ENCODE measurements around the gene LEPR. TPM values are rescaled to one million over a fixed set of nuclear protein-coding genes. Genes with fewer than 3 reads are reported as not detected.

The LEPR gene
- total and polyA plus RNA-seq, 10 donors, result 0.90 to 9.3 (median 5.4) TPM

DNA sequence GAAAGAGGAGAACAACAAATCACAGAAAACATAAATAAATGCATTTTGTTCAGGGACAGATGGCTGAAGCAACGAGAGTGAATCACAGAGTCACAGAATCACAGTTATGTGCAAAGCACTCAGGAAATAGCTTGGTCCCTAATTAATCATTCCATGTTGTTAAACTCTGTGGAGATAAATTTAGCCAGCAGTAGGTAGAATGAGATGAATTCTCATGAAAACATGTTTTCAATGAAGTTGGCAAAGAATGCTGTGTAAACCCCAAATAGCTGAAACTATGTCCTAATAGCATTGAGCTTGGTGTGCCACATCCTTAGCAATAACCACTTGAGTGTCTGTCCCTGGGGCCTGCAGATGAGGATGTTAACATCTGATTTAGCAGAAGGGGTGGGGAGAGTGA, 20.4 kb downstream of the LEPR start:
- Histone ChIP-seq H3K4me1 (no peaks in the 10 kb centered on the region), H3K9me3 (no peaks in the 10 kb centered on the region), H3K27ac (no peak overlapping the region), H3K36me3 (peaks cover 0 to 18% (median 0%) of the 10 kb centered on the region in 6 donors), H3K27me3 (replicated peaks in 1 of 7) (no peaks in the 10 kb centered on the region), H3K4me3 (no peak overlapping the region)
- no peak for DNase-seq
- TF ChIP-seq POLR2A (IDR thresholded peaks at IDR 0.05) (no peak), POLR2AphosphoS5 (IDR thresholded peaks at IDR 0.05) (no peak)
- TF ChIP-seq, protein P1, sequence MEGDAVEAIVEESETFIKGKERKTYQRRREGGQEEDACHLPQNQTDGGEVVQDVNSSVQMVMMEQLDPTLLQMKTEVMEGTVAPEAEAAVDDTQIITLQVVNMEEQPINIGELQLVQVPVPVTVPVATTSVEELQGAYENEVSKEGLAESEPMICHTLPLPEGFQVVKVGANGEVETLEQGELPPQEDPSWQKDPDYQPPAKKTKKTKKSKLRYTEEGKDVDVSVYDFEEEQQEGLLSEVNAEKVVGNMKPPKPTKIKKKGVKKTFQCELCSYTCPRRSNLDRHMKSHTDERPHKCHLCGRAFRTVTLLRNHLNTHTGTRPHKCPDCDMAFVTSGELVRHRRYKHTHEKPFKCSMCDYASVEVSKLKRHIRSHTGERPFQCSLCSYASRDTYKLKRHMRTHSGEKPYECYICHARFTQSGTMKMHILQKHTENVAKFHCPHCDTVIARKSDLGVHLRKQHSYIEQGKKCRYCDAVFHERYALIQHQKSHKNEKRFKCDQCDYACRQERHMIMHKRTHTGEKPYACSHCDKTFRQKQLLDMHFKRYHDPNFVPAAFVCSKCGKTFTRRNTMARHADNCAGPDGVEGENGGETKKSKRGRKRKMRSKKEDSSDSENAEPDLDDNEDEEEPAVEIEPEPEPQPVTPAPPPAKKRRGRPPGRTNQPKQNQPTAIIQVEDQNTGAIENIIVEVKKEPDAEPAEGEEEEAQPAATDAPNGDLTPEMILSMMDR (IDR thresholded peaks at IDR 0.05 in 8 of 11, conservative IDR thresholded peaks at IDR 0.05 in 3 of 11), result no peak
- WGBS, 5 donors, result 44 to 77% (median 61%) methylated on average over 1 of the region's 1 CpG
- intact Hi-C loops (cut with DNase I; ENCODE audit: low total_unique reads), result no loop called here

DNA sequence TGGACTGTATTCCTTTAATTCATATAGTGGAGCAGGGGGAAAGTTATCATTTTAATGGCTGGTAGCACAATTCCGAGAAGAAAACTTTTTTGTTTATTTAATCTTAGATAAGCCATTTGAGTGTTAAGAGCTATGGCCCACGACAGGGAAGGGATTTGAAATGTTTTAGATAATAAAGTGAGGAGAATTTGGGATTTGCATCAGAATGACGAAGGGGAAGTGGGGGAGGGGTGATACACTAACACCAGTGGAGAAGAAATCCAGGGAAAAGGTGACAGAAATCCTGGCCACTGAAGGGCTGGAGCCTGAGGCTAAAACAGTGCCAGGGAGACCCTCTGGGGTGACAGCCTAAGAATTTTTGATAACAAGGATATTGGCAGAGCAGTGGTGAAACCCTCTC, 21.0 kb downstream of the LEPR start:
- TF ChIP-seq POLR2AphosphoS5 (IDR thresholded peaks at IDR 0.05), result no peak
- TF ChIP-seq, protein P1 (IDR thresholded peaks at IDR 0.05 in 8 of 11, conservative IDR thresholded peaks at IDR 0.05 in 3 of 11), result no peak
- WGBS, 5 donors, result 73 to 88% (median 87%) methylated on average over 3 of the region's 3 CpGs
- intact Hi-C loops (cut with DNase I; ENCODE audit: low total_unique reads), result no loop called here

DNA sequence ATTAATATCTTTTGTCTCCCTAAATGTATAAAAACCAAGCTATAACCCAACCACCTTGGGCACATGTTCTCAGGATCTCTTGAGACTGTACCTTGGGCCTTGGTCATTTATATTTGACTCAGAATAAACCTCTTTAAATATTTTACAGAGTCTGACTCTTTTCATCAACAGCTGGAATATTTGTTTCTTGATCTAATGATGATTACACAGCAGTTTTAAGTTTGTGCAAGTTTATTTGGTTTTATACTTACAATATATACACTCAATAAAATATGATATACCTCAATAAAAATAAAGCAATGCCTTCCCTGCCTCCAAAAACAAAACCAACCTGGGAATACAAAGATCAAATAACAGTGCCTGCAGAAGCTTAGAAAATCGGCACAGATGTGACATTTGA, 22.0 kb downstream of the LEPR start:
- Histone ChIP-seq H3K27me3 (replicated peaks in 1 of 7) (no peaks in the 10 kb centered on the region), H3K27ac (no peak overlapping the region), H3K9me3 (no peaks in the 10 kb centered on the region), H3K36me3 (peaks cover 0 to 3% (median 0%) of the 10 kb centered on the region in 6 donors), H3K4me1 (no peaks in the 10 kb centered on the region), H3K4me3 (no peak overlapping the region)
- no peak for DNase-seq
- TF ChIP-seq POLR2A (IDR thresholded peaks at IDR 0.05) (no peak), POLR2AphosphoS5 (IDR thresholded peaks at IDR 0.05) (no peak)
- TF ChIP-seq, protein P1 (IDR thresholded peaks at IDR 0.05 in 8 of 11, conservative IDR thresholded peaks at IDR 0.05 in 3 of 11), result no peak
- intact Hi-C loops (cut with DNase I; ENCODE audit: low total_unique reads), result no loop called here
- 89 to 98% (median 95%) methylated on average over 1 of the region's 1 CpG for WGBS, 5 donors

More for the DNA sequence above, 21.0 kb downstream of the LEPR start:
- Histone ChIP-seq H3K27ac (no peak overlapping the region), H3K4me3 (no peak overlapping the region), H3K4me1 (no peaks in the 10 kb centered on the region), H3K27me3 (replicated peaks in 1 of 7) (no peaks in the 10 kb centered on the region), H3K36me3 (peaks cover 0 to 12% (median 0%) of the 10 kb centered on the region in 6 donors), H3K9me3 (no peaks in the 10 kb centered on the region)
- DNase-seq, result no peak

DNA sequence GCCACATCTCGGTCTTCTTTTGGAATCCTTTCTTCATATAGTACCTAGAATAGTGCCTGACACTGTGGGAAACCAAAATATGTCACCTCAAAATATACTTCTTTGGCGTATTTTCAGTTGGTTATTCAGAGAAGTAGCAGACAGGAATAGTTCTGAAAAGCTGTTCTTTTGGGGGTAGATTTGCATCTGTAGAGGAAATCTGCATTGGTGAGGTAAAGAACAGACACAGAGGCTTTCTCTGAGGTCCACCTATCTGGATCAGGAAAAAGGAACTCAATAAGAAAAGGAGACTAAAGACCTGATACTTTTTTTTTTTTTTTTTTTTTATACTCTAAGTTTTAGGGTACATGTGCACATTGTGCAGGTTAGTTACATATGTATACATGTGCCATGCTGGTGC, 23.2 kb downstream of the LEPR start:
- Histone ChIP-seq H3K4me1 (no peaks in the 10 kb centered on the region), H3K36me3 (no peaks in the 10 kb centered on the region), H3K9me3 (no peaks in the 10 kb centered on the region), H3K4me3 (no peak overlapping the region), H3K27ac (no peak overlapping the region), H3K27me3 (replicated peaks in 1 of 7) (no peaks in the 10 kb centered on the region)
- TF ChIP-seq, protein P1 (IDR thresholded peaks at IDR 0.05 in 8 of 11, conservative IDR thresholded peaks at IDR 0.05 in 3 of 11), result no peak
- TF ChIP-seq POLR2AphosphoS5 (IDR thresholded peaks at IDR 0.05), result no peak
- no peak for TF ChIP-seq POLR2A (IDR thresholded peaks at IDR 0.05)
- 76 to 83% (median 81%) methylated on average over 2 of the region's 2 CpGs for WGBS, 5 donors
- intact Hi-C loops (cut with DNase I; ENCODE audit: low total_unique reads), result no loop called here
- DNase-seq, result no peak
